ENCODE measurements around the gene NAV2. TPM values are rescaled to one million over a fixed set of nuclear protein-coding genes. Genes with fewer than 3 reads are reported as not detected.

Gene NAV2
- total RNA-seq, 2 donors from 2014 or later, result 21.3 to 45.3 TPM

DNA sequence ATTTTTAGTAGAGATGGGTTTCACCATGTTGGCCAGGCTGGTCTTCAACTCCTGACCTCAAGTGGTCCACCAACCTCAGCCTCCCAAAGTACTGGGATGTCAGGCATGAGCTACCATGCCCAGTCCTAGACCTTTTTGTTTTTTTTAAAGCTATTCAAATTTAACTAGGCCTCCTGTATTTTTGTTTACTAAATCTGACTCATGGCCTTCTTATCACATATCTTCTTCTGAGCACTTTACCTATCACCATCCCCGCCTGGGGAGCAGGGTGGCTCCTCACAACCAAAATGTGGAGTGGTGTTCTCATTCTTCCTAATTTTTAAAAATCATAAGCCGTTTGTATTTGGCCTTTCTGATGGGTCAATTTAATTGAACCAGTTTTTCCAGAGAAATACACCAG, 355.0 kb downstream of the NAV2 start:
- no peak overlapping the region for H3K9ac ChIP-seq (ENCODE audit: low read depth in 2 of 2, low read length in 2 of 2)
- no peaks in the 10 kb centered on the region for H3K36me3 ChIP-seq
- no peaks in the 10 kb centered on the region for H3K27me3 ChIP-seq
- no peak overlapping the region for H3K27ac ChIP-seq
- H3K4me1 ChIP-seq, result no peaks in the 10 kb centered on the region
- intact Hi-C loops (cut with DNase I), result no loop called here
- no peak for DNase-seq
- TF ChIP-seq, protein P1, sequence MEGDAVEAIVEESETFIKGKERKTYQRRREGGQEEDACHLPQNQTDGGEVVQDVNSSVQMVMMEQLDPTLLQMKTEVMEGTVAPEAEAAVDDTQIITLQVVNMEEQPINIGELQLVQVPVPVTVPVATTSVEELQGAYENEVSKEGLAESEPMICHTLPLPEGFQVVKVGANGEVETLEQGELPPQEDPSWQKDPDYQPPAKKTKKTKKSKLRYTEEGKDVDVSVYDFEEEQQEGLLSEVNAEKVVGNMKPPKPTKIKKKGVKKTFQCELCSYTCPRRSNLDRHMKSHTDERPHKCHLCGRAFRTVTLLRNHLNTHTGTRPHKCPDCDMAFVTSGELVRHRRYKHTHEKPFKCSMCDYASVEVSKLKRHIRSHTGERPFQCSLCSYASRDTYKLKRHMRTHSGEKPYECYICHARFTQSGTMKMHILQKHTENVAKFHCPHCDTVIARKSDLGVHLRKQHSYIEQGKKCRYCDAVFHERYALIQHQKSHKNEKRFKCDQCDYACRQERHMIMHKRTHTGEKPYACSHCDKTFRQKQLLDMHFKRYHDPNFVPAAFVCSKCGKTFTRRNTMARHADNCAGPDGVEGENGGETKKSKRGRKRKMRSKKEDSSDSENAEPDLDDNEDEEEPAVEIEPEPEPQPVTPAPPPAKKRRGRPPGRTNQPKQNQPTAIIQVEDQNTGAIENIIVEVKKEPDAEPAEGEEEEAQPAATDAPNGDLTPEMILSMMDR (IDR thresholded peaks at IDR 0.05), result no peak
- H3K9me3 ChIP-seq, result no peaks in the 10 kb centered on the region
- H3K4me3 ChIP-seq, result no peak overlapping the region

GRCh38 chr11:20068691-20069090, 356.1 kb downstream of the NAV2 start:
- intact Hi-C loops (cut with DNase I), result no loop called here
- H3K9ac ChIP-seq (ENCODE audit: low read depth in 2 of 2, low read length in 2 of 2), result no peak overlapping the region
- TF ChIP-seq, protein P1 (IDR thresholded peaks at IDR 0.05), result no peak

GRCh38 chr11:20070459-20070858, 357.8 kb downstream of the NAV2 start:
- H3K36me3 ChIP-seq, result no peaks in the 10 kb centered on the region

More at GRCh38 chr11:20068691-20069090, 356.1 kb downstream of the NAV2 start:
- DNase-seq, result no peak
- Histone ChIP-seq H3K9me3 (no peaks in the 10 kb centered on the region), H3K4me3 (no peak overlapping the region), H3K36me3 (no peaks in the 10 kb centered on the region), H3K4me1 (no peaks in the 10 kb centered on the region), H3K27me3 (no peaks in the 10 kb centered on the region), H3K27ac (no peak overlapping the region)

DNA sequence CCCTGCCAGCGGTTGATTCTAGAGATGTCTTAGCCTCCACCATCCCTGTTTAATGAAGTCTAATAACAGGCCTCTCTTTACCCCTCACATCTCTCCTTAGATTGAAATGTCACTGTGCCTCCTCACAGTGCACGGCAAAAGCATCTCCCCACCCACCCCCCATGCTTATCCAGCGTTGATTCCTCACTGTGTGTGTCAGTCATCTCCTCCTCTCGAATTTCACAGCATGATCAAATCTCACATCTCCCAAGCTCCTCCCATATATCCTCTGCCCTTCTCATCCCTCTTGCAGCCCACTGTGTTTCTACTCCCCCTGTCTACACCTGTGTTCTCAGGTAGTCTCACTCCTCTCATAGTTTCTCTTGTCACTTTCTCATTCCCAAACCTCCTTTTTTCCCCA, 363.0 kb downstream of the NAV2 start:
- H3K4me1 ChIP-seq, result no peaks in the 10 kb centered on the region
- intact Hi-C loops (cut with DNase I), result no loop called here
- TF ChIP-seq, protein P1 (IDR thresholded peaks at IDR 0.05), result no peak
- no peaks in the 10 kb centered on the region for H3K36me3 ChIP-seq
- H3K27me3 ChIP-seq, result no peaks in the 10 kb centered on the region
- H3K4me3 ChIP-seq, result no peak overlapping the region
- no peak overlapping the region for H3K27ac ChIP-seq
- H3K9me3 ChIP-seq, result no peaks in the 10 kb centered on the region
- DNase-seq, result no peak
- H3K9ac ChIP-seq (ENCODE audit: low read depth in 2 of 2, low read length in 2 of 2), result no peak overlapping the region

More at GRCh38 chr11:20070459-20070858, 357.8 kb downstream of the NAV2 start:
- no peak overlapping the region for H3K4me3 ChIP-seq
- no peaks in the 10 kb centered on the region for H3K9me3 ChIP-seq
- no peak overlapping the region for H3K9ac ChIP-seq (ENCODE audit: low read depth in 2 of 2, low read length in 2 of 2)
- no peak for DNase-seq
- TF ChIP-seq, protein P1 (IDR thresholded peaks at IDR 0.05), result no peak
- no peak overlapping the region for H3K27ac ChIP-seq
- H3K27me3 ChIP-seq, result no peaks in the 10 kb centered on the region
- no peaks in the 10 kb centered on the region for H3K4me1 ChIP-seq
- intact Hi-C loops (cut with DNase I), result no loop called here

DNA sequence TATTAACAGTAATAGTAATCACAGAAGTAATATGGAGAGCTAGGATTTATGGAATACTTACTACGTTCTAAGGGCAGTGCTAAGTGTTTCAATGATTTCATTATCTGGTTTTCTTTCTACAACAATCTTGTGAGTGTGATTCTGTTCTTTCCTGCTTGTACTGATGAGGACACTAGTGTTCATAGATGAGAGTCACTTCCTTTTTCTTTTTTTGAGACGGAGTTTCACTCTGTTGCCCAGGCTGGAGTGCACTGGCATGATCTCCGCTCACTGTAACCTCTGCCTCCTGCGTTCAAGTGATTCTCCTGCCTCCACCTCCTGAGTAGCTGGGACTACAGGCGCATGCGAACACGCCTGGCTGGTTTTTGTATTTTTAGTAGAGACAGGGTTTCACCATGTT, 366.2 kb downstream of the NAV2 start:
- TF ChIP-seq, protein P1 (IDR thresholded peaks at IDR 0.05), result no peak
- no peak overlapping the region for H3K9ac ChIP-seq (ENCODE audit: low read depth in 2 of 2, low read length in 2 of 2)

More for the DNA sequence above, 366.2 kb downstream of the NAV2 start:
- DNase-seq, result no peak
- Histone ChIP-seq H3K27me3 (no peaks in the 10 kb centered on the region), H3K9me3 (no peaks in the 10 kb centered on the region), H3K4me1 (no peaks in the 10 kb centered on the region), H3K27ac (no peak overlapping the region), H3K36me3 (no peaks in the 10 kb centered on the region), H3K4me3 (no peak overlapping the region)
- intact Hi-C loops (cut with DNase I), result no loop called here

Measured in colonic mucosa (tissue), 4 donors.